ENCODE measurements around the gene NFIC.

DNA sequence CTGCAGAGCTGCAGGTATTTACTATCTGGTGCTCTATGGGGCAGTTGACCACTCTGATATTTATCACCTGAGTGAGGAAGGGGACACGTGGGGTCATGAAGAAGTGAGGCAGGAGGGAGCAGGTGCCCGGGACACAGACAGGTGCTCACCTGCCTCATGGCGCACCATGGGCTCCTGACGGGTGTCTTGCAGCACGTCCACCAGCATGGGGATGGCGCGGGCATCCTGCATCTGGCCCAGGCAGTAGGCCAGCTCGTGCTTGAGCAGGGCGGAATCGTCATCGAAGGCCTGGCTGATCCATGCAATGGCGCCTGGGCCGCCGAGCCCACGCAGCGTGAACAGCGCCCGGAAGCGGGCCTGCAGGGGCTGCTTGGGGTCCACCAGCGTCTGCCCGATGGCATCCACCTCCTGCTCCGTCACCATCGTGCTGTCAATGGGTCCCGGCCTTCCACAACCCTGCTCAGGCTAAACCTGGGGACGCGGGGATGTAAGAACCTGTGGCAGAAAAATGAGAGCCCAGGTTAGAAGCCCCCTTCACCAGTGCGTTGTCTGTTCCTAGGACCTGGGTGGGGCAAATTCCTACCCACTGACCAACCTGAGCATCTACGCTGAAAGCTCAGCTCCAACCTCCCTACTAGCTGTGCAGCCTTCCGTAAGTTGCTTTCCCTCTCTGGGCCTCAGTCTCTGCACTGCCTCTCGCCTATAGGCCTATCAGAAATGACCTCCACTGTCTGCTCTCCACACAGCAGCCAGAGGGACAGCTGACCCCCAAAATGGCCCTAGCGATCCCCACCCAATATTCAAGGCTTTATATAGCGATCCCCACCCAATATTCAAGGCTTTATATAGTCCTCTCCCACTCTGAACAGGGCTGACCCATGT, 130.2 kb downstream of the NFIC start:
- TF ChIP-seq TAF1 (IDR thresholded peaks at IDR 0.05; ENCODE audit: low read depth) (no peak), POLR2AphosphoS5 (IDR thresholded peaks at IDR 0.05) (no peak), REST (IDR thresholded peaks at IDR 0.05; ENCODE audit: borderline replicate concordance) (no peak), EZH2 (IDR thresholded peaks at IDR 0.05; ENCODE audit: borderline replicate concordance, insufficient read depth, low read length, poor library complexity, severe bottlenecking) (no peak)
